ENCODE data around the gene TECPR2. TPM values are rescaled to one million over a fixed set of nuclear protein-coding genes. Genes with fewer than 3 reads are reported as not detected.

The TECPR2 gene
- total and polyA plus RNA-seq, 12 donors, result 5.1 to 74.3 (median 12.9) TPM

DNA sequence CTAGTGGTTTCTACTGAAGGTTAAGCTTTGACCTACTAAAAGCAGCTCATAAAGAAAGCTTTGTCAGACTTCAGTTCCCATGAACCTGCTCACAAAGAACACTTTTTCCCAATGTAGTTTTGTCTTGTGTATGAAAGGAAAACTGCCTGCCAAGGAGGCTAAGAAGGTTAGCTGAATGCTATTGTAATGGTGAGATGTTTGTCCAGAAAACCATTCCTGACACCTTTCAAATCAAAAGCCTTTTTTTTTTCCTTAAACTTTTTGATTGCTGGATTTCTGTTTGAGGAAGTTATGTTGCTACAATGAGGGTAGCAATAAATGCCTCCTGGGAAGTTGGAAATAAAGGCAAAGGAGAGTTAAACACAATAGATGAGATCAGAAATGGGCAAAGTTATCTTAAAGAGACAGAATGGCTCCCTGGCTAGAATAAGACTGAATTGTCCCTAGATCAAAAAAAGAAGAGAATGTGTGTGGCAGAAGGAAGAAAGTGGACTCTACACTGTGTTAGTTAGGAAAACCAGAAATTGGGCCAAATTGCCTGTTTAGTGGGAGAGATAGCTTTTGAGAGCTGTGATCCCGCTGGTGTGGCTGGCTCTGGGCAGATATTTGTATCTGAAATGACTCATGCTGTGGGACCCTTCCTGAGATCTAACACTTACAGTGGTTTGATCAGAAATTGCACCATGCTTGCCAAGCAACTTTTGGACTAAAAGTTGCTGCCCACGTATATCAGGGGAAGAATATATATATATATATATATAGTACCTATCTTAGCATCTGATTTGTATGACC lies 27.5 kb downstream of the TECPR2 start:
- no peak for DNase-seq
- H3K36me3 ChIP-seq (replicated peaks in 1 of 2), result peaks cover 0 to 5% of the 10 kb centered on the region in 2 donors
- H3K4me3 ChIP-seq, result no peak overlapping the region
- TF ChIP-seq POLR2A (IDR thresholded peaks at IDR 0.05), result no peak
- TF ChIP-seq, protein P1, sequence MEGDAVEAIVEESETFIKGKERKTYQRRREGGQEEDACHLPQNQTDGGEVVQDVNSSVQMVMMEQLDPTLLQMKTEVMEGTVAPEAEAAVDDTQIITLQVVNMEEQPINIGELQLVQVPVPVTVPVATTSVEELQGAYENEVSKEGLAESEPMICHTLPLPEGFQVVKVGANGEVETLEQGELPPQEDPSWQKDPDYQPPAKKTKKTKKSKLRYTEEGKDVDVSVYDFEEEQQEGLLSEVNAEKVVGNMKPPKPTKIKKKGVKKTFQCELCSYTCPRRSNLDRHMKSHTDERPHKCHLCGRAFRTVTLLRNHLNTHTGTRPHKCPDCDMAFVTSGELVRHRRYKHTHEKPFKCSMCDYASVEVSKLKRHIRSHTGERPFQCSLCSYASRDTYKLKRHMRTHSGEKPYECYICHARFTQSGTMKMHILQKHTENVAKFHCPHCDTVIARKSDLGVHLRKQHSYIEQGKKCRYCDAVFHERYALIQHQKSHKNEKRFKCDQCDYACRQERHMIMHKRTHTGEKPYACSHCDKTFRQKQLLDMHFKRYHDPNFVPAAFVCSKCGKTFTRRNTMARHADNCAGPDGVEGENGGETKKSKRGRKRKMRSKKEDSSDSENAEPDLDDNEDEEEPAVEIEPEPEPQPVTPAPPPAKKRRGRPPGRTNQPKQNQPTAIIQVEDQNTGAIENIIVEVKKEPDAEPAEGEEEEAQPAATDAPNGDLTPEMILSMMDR (IDR thresholded peaks at IDR 0.05), result no peak
- H3K4me1 ChIP-seq (replicated peaks in 1 of 2), result peaks cover 0 to 22% of the 10 kb centered on the region in 2 donors
- intact Hi-C loops (cut with DNase I), result no loop called here
- H3K27ac ChIP-seq, result no peak overlapping the region
- 72 to 84% (median 76%) methylated on average over 2 of the region's 2 CpGs for WGBS, 4 donors
- no peaks in the 10 kb centered on the region for H3K9me3 ChIP-seq (replicated peaks in 1 of 3)
- H3K27me3 ChIP-seq, result no peaks in the 10 kb centered on the region

DNA sequence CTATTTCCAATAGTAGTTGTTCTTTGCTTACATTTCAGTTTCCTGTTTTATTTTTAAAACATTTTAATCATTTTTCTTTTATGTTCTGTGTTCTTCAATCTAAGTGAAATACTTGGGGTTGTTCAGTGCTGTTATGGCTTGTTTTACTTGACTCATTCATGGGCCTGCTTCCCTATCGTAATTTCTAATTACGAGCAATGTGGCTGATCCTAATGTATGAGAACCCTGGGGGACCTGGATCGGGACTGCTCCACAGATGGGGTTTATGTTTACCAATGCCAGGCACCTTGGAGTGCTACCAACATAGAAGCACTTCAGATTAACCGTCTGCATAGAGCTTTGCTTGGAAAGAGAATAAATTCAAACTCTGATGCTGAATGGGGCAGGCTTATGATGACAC lies 29.8 kb downstream of the TECPR2 start:
- Histone ChIP-seq H3K4me1 (replicated peaks in 1 of 2) (peaks cover 0 to 22% of the 10 kb centered on the region in 2 donors), H3K27me3 (no peaks in the 10 kb centered on the region), H3K36me3 (replicated peaks in 1 of 2) (no peaks in the 10 kb centered on the region), H3K4me3 (no peak overlapping the region), H3K9me3 (replicated peaks in 1 of 3) (no peaks in the 10 kb centered on the region), H3K27ac (peak overlapping the region in 3 of 5 donors; percentile 45 to 67 (median 45))
- TF ChIP-seq, protein P1 (IDR thresholded peaks at IDR 0.05), result no peak
- TF ChIP-seq POLR2A (IDR thresholded peaks at IDR 0.05), result no peak
- 44 to 60% (median 47%) methylated on average over 4 of the region's 4 CpGs for WGBS, 4 donors
- DNase-seq, result no peak
- intact Hi-C loops (cut with DNase I), result no loop called here

DNA sequence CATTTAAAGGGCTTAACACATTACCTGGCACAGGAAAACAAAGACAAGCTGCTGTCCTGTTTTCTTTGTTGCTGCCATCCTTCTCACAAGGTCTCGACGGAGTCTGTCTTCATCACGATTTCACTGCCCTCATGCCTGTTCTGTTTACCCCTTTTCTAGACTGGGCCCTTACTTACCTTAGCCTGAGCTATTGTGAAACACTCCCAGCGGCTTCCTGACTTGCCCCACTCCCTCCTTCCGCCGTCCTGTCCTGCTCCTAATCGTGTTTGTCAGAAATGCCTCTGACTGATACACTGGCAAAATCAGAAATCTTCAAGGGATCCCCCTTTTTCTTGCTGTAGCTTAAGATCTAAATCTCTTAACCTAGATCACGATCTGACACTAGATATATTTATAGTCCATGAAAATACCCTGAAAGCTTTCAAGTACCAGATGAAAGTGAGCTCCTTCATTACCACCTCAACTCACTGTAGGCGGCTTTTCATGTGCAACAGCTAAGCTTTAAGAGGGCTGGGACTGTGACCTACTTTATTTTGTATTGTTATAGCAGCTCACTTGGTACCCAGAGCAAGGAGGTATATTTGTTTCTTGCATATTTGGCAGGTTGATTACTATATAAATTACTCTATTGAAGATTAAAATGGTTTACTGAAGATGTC lies 32.1 kb downstream of the TECPR2 start:
- WGBS, 4 donors, result 66 to 82% (median 75%) methylated on average over 9 of the region's 9 CpGs
- no peak for TF ChIP-seq POLR2A (IDR thresholded peaks at IDR 0.05)
- TF ChIP-seq, protein P1 (IDR thresholded peaks at IDR 0.05), result no peak
- H3K4me3 ChIP-seq, result no peak overlapping the region
- no peak overlapping the region for H3K27ac ChIP-seq
- peaks cover 0 to 15% of the 10 kb centered on the region in 2 donors for H3K4me1 ChIP-seq (replicated peaks in 1 of 2)
- no peaks in the 10 kb centered on the region for H3K36me3 ChIP-seq (replicated peaks in 1 of 2)
- H3K27me3 ChIP-seq, result no peaks in the 10 kb centered on the region
- DNase-seq, result peak in 1 of 7 donors; percentile 33
- no peaks in the 10 kb centered on the region for H3K9me3 ChIP-seq (replicated peaks in 1 of 3)
- intact Hi-C loops (cut with DNase I), result no loop called here

GRCh38 chr14:102396521-102396920 lies 33.8 kb downstream of the TECPR2 start:
- Histone ChIP-seq H3K36me3 (replicated peaks in 1 of 2) (no peaks in the 10 kb centered on the region), H3K27me3 (no peaks in the 10 kb centered on the region), H3K4me3 (no peak overlapping the region), H3K4me1 (replicated peaks in 1 of 2) (peaks cover 0 to 11% of the 10 kb centered on the region in 2 donors), H3K9me3 (replicated peaks in 1 of 3) (no peaks in the 10 kb centered on the region), H3K27ac (no peak overlapping the region)
- no peak for TF ChIP-seq POLR2A (IDR thresholded peaks at IDR 0.05)
- TF ChIP-seq, protein P1 (IDR thresholded peaks at IDR 0.05), result no peak
- 82 to 97% (median 93%) methylated on average over 7 of the region's 7 CpGs for WGBS, 4 donors
- intact Hi-C loops (cut with DNase I), result no loop called here
- DNase-seq, result peak in 1 of 7 donors; percentile 21

All from adrenal gland (tissue), 12 donors.